GM12878 (cell line): ENCODE data around the gene ZNRF3. TPM values are rescaled to one million over a fixed set of nuclear protein-coding genes. Genes with fewer than 3 reads are reported as not detected.

ENCODE experiments used
- ATAC-seq: fragments of 200-7000 bp; cut with Tn5 transposase; 3 replicates; pipeline ENCODE4 v1.9.1; 2020; ENCODE audit warnings: mild to moderate bottlenecking, moderate library complexity
- BruUV-seq: library from RNA; stranded (reverse); fragments of 400-500 nt; replicated peaks from 2 replicates; lab custom pipeline; 2021; lab: Mats Ljungman, UMichigan
- CTCF ChIA-PET: fragments of 300-600 bp; sonication (Branson Sonifier 250); formaldehyde crosslinking; extraction: SDS; loops from one replicate; lab custom pipeline; 2021; ENCODE audit warnings: inconsistent platforms; lab: Yijun Ruan, JAX
- POLR2A ChIA-PET: fragments of 350-600 bp; formaldehyde crosslinking; extraction: SDS; loops from one replicate; lab custom pipeline; 2021; ENCODE audit warnings: inconsistent platforms; lab: Charles Lee
- RAD21 ChIA-PET: fragments of 300-600 bp; sonication (Branson Sonifier 250); formaldehyde crosslinking; loops from one replicate; lab custom pipeline; 2023; ENCODE audit warnings: antibody characterized with exemption; ENCODE audit not compliant: unreplicated experiment; lab: Charles Lee
- SMC1A ChIA-PET: fragments of 300-600 bp; sonication (Branson Sonifier 250); formaldehyde crosslinking; loops from one replicate; lab custom pipeline; 2023; ENCODE audit not compliant: unreplicated experiment, uncharacterized antibody; lab: Charles Lee
- DNase-seq: peaks from one replicate; pipeline ENCODE4 v3.0.0-alpha.2; 2011; ENCODE audit warnings: low read depth, low spot score
- FAIRE-seq: peaks from 3 replicates; lab custom pipeline; 2011; peaks lifted over from hg19 to GRCh38; lab: Jason Lieb, UNC
- H2AFZ ChIP-seq: 2 replicates; pipeline ENCODE4 v1.6.0; 2011; ENCODE audit warnings: low read depth, low read length, control low read depth; ENCODE audit not compliant: control insufficient read depth
- H3K27ac ChIP-seq: 2 replicates; pipeline ENCODE4 v1.5.1; 2011; ENCODE audit warnings: control low read depth; ENCODE audit not compliant: control insufficient read depth, insufficient read depth
- H3K27me3 ChIP-seq, 2 experiments: replicated peaks in 1 of 2; 2 replicates each; pipeline versions ENCODE4 v1.6.0 to v1.6.1; 2011; ENCODE audit warnings: low read length in 1 of 2; ENCODE audit not compliant: control insufficient read depth in 2 of 2, insufficient read depth in 2 of 2
- H3K36me3 ChIP-seq, 2 experiments: 2 replicates each; pipeline ENCODE4 v1.5.1; 2011; ENCODE audit warnings: low read length in 1 of 2; ENCODE audit not compliant: control insufficient read depth in 2 of 2, insufficient read depth in 2 of 2
- H3K4me1 ChIP-seq: 2 replicates; pipeline ENCODE4 v1.6.1; 2011; ENCODE audit warnings: mild to moderate bottlenecking, low read length, moderate library complexity, mixed read lengths; ENCODE audit not compliant: control insufficient read depth, insufficient read depth
- H3K4me2 ChIP-seq: 2 replicates; pipeline ENCODE4 v1.6.0; 2011; ENCODE audit warnings: control low read depth; ENCODE audit not compliant: control insufficient read depth, insufficient read depth
- H3K4me3 ChIP-seq: fragments of 200-600 bp; sonication (generic); 2 replicates; pipeline ENCODE4 v1.5.1; 2016
- H3K79me2 ChIP-seq: 2 replicates; pipeline ENCODE4 v1.6.0; 2011; ENCODE audit warnings: low read length; ENCODE audit not compliant: control insufficient read depth, insufficient read depth
- H3K9ac ChIP-seq: 2 replicates; pipeline ENCODE4 v1.8.0; 2011; ENCODE audit warnings: low read length, control low read depth, mixed read lengths; ENCODE audit not compliant: control insufficient read depth, insufficient read depth
- H3K9me3 ChIP-seq: replicated peaks from 3 replicates; pipeline ENCODE4 v1.5.1; 2011; ENCODE audit warnings: mild to moderate bottlenecking, low read length; ENCODE audit not compliant: control insufficient read depth, insufficient read depth
- H4K20me1 ChIP-seq: 2 replicates; pipeline ENCODE4 v1.6.0; 2011; ENCODE audit not compliant: control insufficient read depth, insufficient read depth
- BCLAF1 ChIP-seq: fragments of 450-650 bp; IDR thresholded peaks from 2 replicates; pipeline ENCODE4 v1.6.1; 2017; ENCODE audit warnings: antibody characterized with exemption, mild to moderate bottlenecking, moderate library complexity
- BMI1 ChIP-seq: fragments of 450-650 bp; IDR thresholded peaks from 2 replicates; pipeline ENCODE4 v1.6.1; 2016; ENCODE audit warnings: mild to moderate bottlenecking, moderate library complexity, borderline replicate concordance
- CREM ChIP-seq: IDR thresholded peaks from 2 replicates; pipeline ENCODE4 v1.6.1; 2014; ENCODE audit warnings: antibody characterized with exemption, low read depth
- ELK1 ChIP-seq: IDR thresholded peaks from 2 replicates; pipeline ENCODE4 v1.6.1; 2012; ENCODE audit warnings: low read depth, low read length, improper control_type of control experiment
- EP300 ChIP-seq, 2 experiments: fragments of 150-350 bp in 1 of 2; IDR thresholded peaks; 2 replicates each; pipeline ENCODE4 v1.6.1; 2011 to 2012; ENCODE audit warnings: low read depth in 2 of 2, low read length in 2 of 2, borderline replicate concordance in 1 of 2, improper control_type of control experiment in 1 of 2, inconsistent platforms in 1 of 2; ENCODE audit not compliant: control insufficient read depth in 1 of 2
- IRF4 ChIP-seq: IDR thresholded peaks from 2 replicates; pipeline ENCODE4 v1.6.1; 2011; ENCODE audit warnings: low read depth, low read length
- KDM1A ChIP-seq: fragments of 200-600 bp; sonication (generic); IDR thresholded peaks from 2 replicates; pipeline ENCODE4 v1.6.1; 2016; ENCODE audit warnings: borderline replicate concordance
- POLR2A ChIP-seq: IDR thresholded peaks from 2 replicates; pipeline ENCODE4 v1.6.1; 2011; ENCODE audit warnings: low read depth, mild to moderate bottlenecking, low read length
- RB1 ChIP-seq: fragments of 450-650 bp; formaldehyde crosslinking; IDR thresholded peaks from 2 replicates; pipeline ENCODE4 v1.6.1; 2017; ENCODE audit warnings: mild to moderate bottlenecking, borderline replicate concordance
- RBBP5 ChIP-seq: fragments of 200-600 bp; sonication (generic); conservative IDR thresholded peaks from 2 replicates; pipeline ENCODE4 v1.6.1; 2016
- STAT3 ChIP-seq: IDR thresholded peaks from 2 replicates; pipeline ENCODE4 v1.6.1; 2011; ENCODE audit warnings: low read depth, low read length, improper control_type of control experiment
- USF1 ChIP-seq: IDR thresholded peaks from 2 replicates; pipeline ENCODE4 v1.6.1; 2011; ENCODE audit warnings: borderline replicate concordance, low read depth, mild to moderate bottlenecking, moderate library complexity, mixed read lengths, low read length; ENCODE audit not compliant: insufficient read depth; ENCODE audit errors: extremely low read length
- WGBS: methylation state at CpG from one replicate; pipeline ENCODE4 v1.1.6; 2016; ENCODE audit warnings: low lambda C conversion rate; ENCODE audit not compliant: insufficient replicate concordance, insufficient coverage; ENCODE audit errors: missing lambda C conversion rate; 5-methylcytosine and 5-hydroxymethylcytosine counted together
- in situ Hi-C: fragments of 300-500 bp; cut with MboI; formaldehyde crosslinking; loops from 9 replicates; pipeline ENCODE4 v1.14.3; 2018; ENCODE audit warnings: mixed read lengths
- intact Hi-C: fragments of 100-400 bp; cut with micrococcal nuclease; formaldehyde crosslinking; loops from one replicate; pipeline ENCODE4 v1.14.2; 2022; ENCODE audit not compliant: unreplicated experiment
- polyA plus RNA-seq, 11 experiments: library from polyadenylated mRNA; depleted of rRNA in 4 of 11; unstranded in 6 of 11; stranded (reverse) in 5 of 11; fragments of >200 nt; fragmentation: Nextera tagmentation in 4 of 11; fragmentation: Illumina TruSeq in 1 of 11; extraction: Ambion mirVana in 4 of 11; extraction: Trizol in 1 of 11; gene quantifications; 1 replicate in 1 of 11; 2 replicates in 10 of 11; pipeline versions ENCODE4 v1.2.1 to v1.2.3, GENCODE V29; 2011 to 2016; ENCODE audit warnings: inconsistent platforms in 2 of 11, missing spikeins in 2 of 11, low read depth in 1 of 11
- total RNA-seq, 4 experiments: library from RNA; depleted of rRNA in 3 of 4; stranded (reverse); fragments of >200 nt in 3 of 4; fragmentation: Illumina TruSeq in 1 of 4; extraction: Trizol in 1 of 4; gene quantifications; 2 replicates each; pipeline versions ENCODE4 v1.2.1 to v1.2.3, GENCODE V29; 2013 to 2021

The ZNRF3 gene
- total and polyA plus RNA-seq, 10 of the 15 experiments (the other 5 are each of a cell fraction or from before 2014, with no cell fraction given): 0.05 to 2.4 (median 0.46) TPM

- Histone ChIP-seq H3K9me3 (peaks cover 3% of the 10 kb centered on the region; the same call in 2 of the 3 replicates), H3K27ac (no peak overlapping the region), H3K27me3 (no peaks in the 10 kb centered on the region; a peak in 1 of 4 replicates), H3K4me3 (no peak overlapping the region), H3K4me2 (no peak overlapping the region), H3K79me2 (no peaks in the 10 kb centered on the region), H3K9ac (no peak overlapping the region), H4K20me1 (no peaks in the 10 kb centered on the region), H3K36me3 (no peaks in the 10 kb centered on the region), H2AFZ (no peak overlapping the region), H3K4me1 (0 out of 2 replicates have a peak, but pooled peaks cover 2% of the 10 kb centered on the region)
- in situ Hi-C loops (no loop called here), intact Hi-C loops (no loop called here)
- BruUV-seq: no TSS peak
- DNase-seq (no peak), FAIRE-seq (no peak), ATAC-seq (no peak)
- TF ChIP-seq USF1 (no peak), BCLAF1 (no peak), KDM1A (no peak), STAT3 (no peak), EP300 (IDR thresholded peaks at IDR 0.05; ENCODE audit: borderline replicate concordance in 1 of 2, control insufficient read depth in 1 of 2, low read depth in 2 of 2, low read length in 2 of 2) (no peak), CREM (no peak), IRF4 (no peak), ELK1 (no peak), BMI1 (no peak), RB1 (no peak), RBBP5 (no peak), POLR2A (no peak)
- ChIA-PET RAD21 (interaction anchor here (1.2 kb wide), 1 partner anchor 31 kb away, joined by 4 read pairs; no protein-coding TSS in a partner anchor), CTCF (interaction anchor here (0.8 to 1.2 kb wide), 2 partner anchors 12 to 18 kb away, joined by 3 to 5 read pairs; no protein-coding TSS in a partner anchor), SMC1A (interaction anchor here (0.8 to 2.9 kb wide), 9 partner anchors 10 to 93 kb away, joined by 3 to 8 read pairs (median 4); no protein-coding TSS in a partner anchor), POLR2A (interaction anchor here (0.8 kb wide), 1 partner anchor 12 kb away, joined by 3 read pairs; no protein-coding TSS in a partner anchor)
- 46% methylated on average over 1 of the region's 1 CpG for WGBS
Observed at GRCh38 chr22:28948424-28948823, 65.1 kb downstream of the ZNRF3 start.
